ENCODE results near the gene ANKRD42.
"Not testable (repeated sequence)": the region's sequence is repeated elsewhere in the genome, so short reads cannot be mapped to it uniquely, and the experiment has no call there.

DNA sequence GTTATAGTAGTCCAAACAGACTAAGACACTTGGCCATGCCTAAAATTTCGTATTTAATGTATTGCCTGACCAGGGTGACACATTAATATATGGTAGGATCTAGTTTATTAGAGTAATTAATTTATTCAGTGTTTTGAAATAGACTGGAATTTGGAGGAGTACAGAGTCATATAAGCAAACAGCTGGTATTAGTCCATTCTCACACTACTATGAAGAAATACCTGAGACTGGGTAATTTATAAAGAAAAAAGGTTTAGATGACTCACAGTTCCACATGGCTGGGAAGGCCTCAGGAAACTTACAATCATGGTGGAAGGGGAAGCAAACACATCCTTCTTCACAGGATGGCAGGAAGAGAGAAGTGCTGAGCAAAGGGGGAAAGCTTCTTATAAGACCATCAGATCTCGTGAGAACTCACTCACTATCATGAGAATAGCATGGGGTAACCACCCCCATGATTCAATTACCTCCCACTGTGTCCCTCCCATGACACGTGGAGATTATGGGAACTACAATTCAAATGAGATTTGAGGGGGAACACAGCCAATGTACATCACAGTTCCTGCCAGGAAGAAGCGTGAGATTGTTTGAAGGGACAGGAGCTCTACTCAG lies 13.4 kb downstream of the ANKRD42 start:
- not testable (repeated sequence) for TF ChIP-seq TAF1 (IDR thresholded peaks at IDR 0.05; ENCODE audit: borderline replicate concordance, low read depth, low read length); POLR2A (IDR thresholded peaks at IDR 0.05; ENCODE audit: low read depth, low read length); POLR2AphosphoS5 (IDR thresholded peaks at IDR 0.05; ENCODE audit: low read depth, low read length)

Data from GM12892 (cell line).